Astrocyte (in vitro differentiated cells and primary cell): ENCODE measurements around the gene NEURL1. TPM values are rescaled to one million over a fixed set of nuclear protein-coding genes. Genes with fewer than 3 reads are reported as not detected.

Experiments
- DNase-seq: peaks from one replicate; pipeline ENCODE4 v3.0.0-alpha.2; 2010; ENCODE audit warnings: low read depth
- FAIRE-seq: peaks from 2 replicates; lab custom pipeline; 2011; peaks lifted over from hg19 to GRCh38; lab: Jason Lieb, UNC
- H2AFZ ChIP-seq: 2 replicates; pipeline ENCODE4 v1.6.0; 2012; ENCODE audit warnings: low read depth, low read length, inconsistent platforms
- H3K27ac ChIP-seq: 2 replicates; pipeline ENCODE4 v1.5.1; 2011; ENCODE audit warnings: low read depth, low read length, inconsistent platforms
- H3K27me3 ChIP-seq: 2 replicates; pipeline ENCODE4 v1.6.0; 2011; ENCODE audit warnings: low read length, inconsistent platforms; ENCODE audit not compliant: insufficient read depth
- H3K36me3 ChIP-seq: 2 replicates; pipeline ENCODE4 v1.5.1; 2011; ENCODE audit warnings: low read length, inconsistent platforms; ENCODE audit not compliant: insufficient read depth
- H3K4me1 ChIP-seq: 2 replicates; pipeline ENCODE4 v1.5.1; 2011; ENCODE audit warnings: low read length, inconsistent platforms; ENCODE audit not compliant: insufficient read depth
- H3K4me2 ChIP-seq: 2 replicates; pipeline ENCODE4 v1.6.0; 2012; ENCODE audit warnings: low read length, inconsistent platforms
- H3K4me3 ChIP-seq: 2 replicates; pipeline ENCODE4 v1.5.1; 2011; ENCODE audit warnings: low read depth, mild to moderate bottlenecking, low read length, inconsistent platforms; ENCODE audit not compliant: insufficient read depth
- H3K79me2 ChIP-seq: 2 replicates; pipeline ENCODE4 v1.6.0; 2012; ENCODE audit warnings: mild to moderate bottlenecking, low read length, inconsistent platforms; ENCODE audit not compliant: insufficient read depth
- H3K9ac ChIP-seq: 2 replicates; pipeline ENCODE4 v1.6.0; 2012; ENCODE audit warnings: mild to moderate bottlenecking, low read length, inconsistent platforms
- H3K9me3 ChIP-seq: 2 replicates; pipeline ENCODE4 v1.5.1; 2012; ENCODE audit warnings: low read depth, mild to moderate bottlenecking, low read length, inconsistent platforms; ENCODE audit not compliant: insufficient read depth
- H4K20me1 ChIP-seq: 2 replicates; pipeline ENCODE4 v1.6.0; 2012; ENCODE audit warnings: low read length, inconsistent platforms; ENCODE audit not compliant: insufficient read depth
- H3K27ac Mint-ChIP-seq: one replicate; pipeline ENCODE4 v1.8.0; 2021; ENCODE audit warnings: mild to moderate bottlenecking, mixed read lengths; ENCODE audit not compliant: unreplicated experiment
- H3K27me3 Mint-ChIP-seq: one replicate; pipeline ENCODE4 v1.8.0; 2021; ENCODE audit warnings: low read depth, mixed read lengths; ENCODE audit not compliant: unreplicated experiment
- H3K36me3 Mint-ChIP-seq: one replicate; pipeline ENCODE4 v1.8.0; 2021; ENCODE audit warnings: low read depth, mixed read lengths; ENCODE audit not compliant: unreplicated experiment
- H3K4me1 Mint-ChIP-seq: one replicate; pipeline ENCODE4 v1.8.0; 2021; ENCODE audit warnings: low read depth, mixed read lengths; ENCODE audit not compliant: unreplicated experiment
- H3K4me3 Mint-ChIP-seq: one replicate; pipeline ENCODE4 v1.8.0; 2021; ENCODE audit warnings: mild to moderate bottlenecking, moderate library complexity, mixed read lengths; ENCODE audit not compliant: unreplicated experiment
- H3K9me3 Mint-ChIP-seq: one replicate; pipeline ENCODE4 v1.8.0; 2021; ENCODE audit warnings: mild to moderate bottlenecking, mixed read lengths; ENCODE audit not compliant: unreplicated experiment
- CTCF ChIP-seq: IDR thresholded peaks from 2 replicates; pipeline ENCODE4 v1.5.1; 2011; ENCODE audit warnings: low read depth, mild to moderate bottlenecking, inconsistent platforms, low read length, moderate library complexity; ENCODE audit not compliant: insufficient read depth
- EZH2 ChIP-seq: IDR thresholded peaks from 2 replicates; pipeline ENCODE4 v1.6.1; 2012; ENCODE audit warnings: mild to moderate bottlenecking, low read length, inconsistent platforms; ENCODE audit not compliant: insufficient read depth
- total RNA-seq: library from RNA; stranded (reverse); gene quantifications from 2 replicates; pipeline ENCODE4 v1.2.1, GENCODE V29; 2021

NEURL1 gene
- total RNA-seq, 1 donor from 2014 or later = 1.5 TPM

GRCh38 chr10:103490986-103491314 lies 2.6 kb upstream of the NEURL1 start:
- no peaks in the 10 kb centered on the region for H3K36me3 ChIP-seq
- H3K4me3 ChIP-seq = no peak overlapping the region
- H3K79me2 ChIP-seq = no peaks in the 10 kb centered on the region
- H2AFZ ChIP-seq = no peak overlapping the region
- H3K4me2 ChIP-seq = no peak overlapping the region
- peaks cover 19% of the 10 kb centered on the region for H3K4me1 ChIP-seq
- no peak overlapping the region for H3K27ac ChIP-seq
- peak overlapping the region; percentile 60 for H3K4me3 Mint-ChIP-seq
- H3K27ac Mint-ChIP-seq = peak overlapping the region; percentile 68
- FAIRE-seq (no peak), DNase-seq (no peak)
- H3K27me3 ChIP-seq = peaks cover 58% of the 10 kb centered on the region
- H3K4me1 Mint-ChIP-seq = peaks cover 24% of the 10 kb centered on the region
- H3K9me3 ChIP-seq = no peaks in the 10 kb centered on the region
- H4K20me1 ChIP-seq = peaks cover 30% of the 10 kb centered on the region
- peaks cover 8% of the 10 kb centered on the region for H3K9me3 Mint-ChIP-seq
- H3K27me3 Mint-ChIP-seq = peaks cover 35% of the 10 kb centered on the region
- no peaks in the 10 kb centered on the region for H3K36me3 Mint-ChIP-seq
- TF ChIP-seq CTCF (no peak), EZH2 (no peak)
- H3K9ac ChIP-seq = no peak overlapping the region

GRCh38 chr10:103491729-103492364 lies 1.7 kb upstream of the NEURL1 start:
- Mint-ChIP-seq H3K36me3 (no peaks in the 10 kb centered on the region), H3K27me3 (peaks cover 37% of the 10 kb centered on the region), H3K27ac (peak overlapping the region; percentile 68), H3K4me3 (peak overlapping the region; percentile 82), H3K9me3 (peaks cover 8% of the 10 kb centered on the region), H3K4me1 (peaks cover 24% of the 10 kb centered on the region)
- no peak overlapping the region for H3K4me2 ChIP-seq
- no peaks in the 10 kb centered on the region for H3K9me3 ChIP-seq
- H3K27me3 ChIP-seq = peaks cover 61% of the 10 kb centered on the region
- H3K79me2 ChIP-seq = no peaks in the 10 kb centered on the region
- no peak overlapping the region for H2AFZ ChIP-seq
- H3K4me1 ChIP-seq = peaks cover 19% of the 10 kb centered on the region
- DNase-seq = peak; percentile 92
- TF ChIP-seq EZH2 (peak; percentile 39), CTCF (no peak)
- H3K9ac ChIP-seq = no peak overlapping the region
- H4K20me1 ChIP-seq = peaks cover 30% of the 10 kb centered on the region
- no peaks in the 10 kb centered on the region for H3K36me3 ChIP-seq
- no peak overlapping the region for H3K4me3 ChIP-seq
- FAIRE-seq = peak; percentile 91
- no peak overlapping the region for H3K27ac ChIP-seq

- no peaks in the 10 kb centered on the region for H3K9me3 ChIP-seq
- H3K4me3 ChIP-seq = no peak overlapping the region
- no peaks in the 10 kb centered on the region for H3K36me3 ChIP-seq
- Mint-ChIP-seq H3K36me3 (peaks cover 2% of the 10 kb centered on the region), H3K27ac (peak overlapping the region; percentile 68), H3K4me3 (peak overlapping the region; percentile 82), H3K4me1 (peaks cover 24% of the 10 kb centered on the region), H3K27me3 (peaks cover 46% of the 10 kb centered on the region), H3K9me3 (peaks cover 8% of the 10 kb centered on the region)
- H3K27ac ChIP-seq = no peak overlapping the region
- DNase-seq = no peak
- no peak for FAIRE-seq
- peaks cover 19% of the 10 kb centered on the region for H3K4me1 ChIP-seq
- H4K20me1 ChIP-seq = peaks cover 30% of the 10 kb centered on the region
- no peaks in the 10 kb centered on the region for H3K79me2 ChIP-seq
- peak overlapping the region; percentile 75 for H3K4me2 ChIP-seq
- H3K9ac ChIP-seq = no peak overlapping the region
- no peak for TF ChIP-seq CTCF
- no peak for TF ChIP-seq EZH2
- H2AFZ ChIP-seq = no peak overlapping the region
- H3K27me3 ChIP-seq = peaks cover 67% of the 10 kb centered on the region
Measured at GRCh38 chr10:103492655-103493261, 747 bp upstream of the NEURL1 start.
